CD4-positive, alpha-beta T cell treated with Interferon gamma for 1 hour (primary cell): ENCODE data around the gene CSN3.
"Not testable (repeated sequence)": the region's sequence is repeated elsewhere in the genome, so short reads cannot be mapped to it uniquely, and the experiment has no call there.

Source experiments
- DNase-seq: peaks from one replicate; pipeline ENCODE4 v3.0.0-alpha.2; 2020

CSN3 gene

DNA sequence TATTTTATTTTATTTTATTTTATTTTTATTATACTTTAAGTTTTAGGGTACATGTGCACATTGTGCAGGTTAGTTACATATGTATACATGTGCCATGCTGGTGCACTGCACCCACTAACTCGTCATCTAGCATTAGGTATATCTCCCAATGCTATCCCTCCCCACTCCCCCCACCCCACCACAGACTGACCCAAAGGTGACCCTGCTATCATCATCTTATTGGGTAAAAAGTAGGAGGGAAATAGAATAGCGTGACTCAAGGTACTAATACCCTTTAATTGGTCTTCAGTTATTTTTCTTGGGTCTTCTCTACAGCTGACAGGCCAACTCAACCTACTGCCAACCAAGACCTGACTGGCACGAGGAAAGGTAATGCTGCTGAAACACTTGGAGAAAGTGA lies at the start of gene CSN3:
CSN3 (plus strand) TSS at position 301 of the 400 bp plus-strand sequence. CDS start 2,223 bp downstream, outside the sequence.
- not testable (repeated sequence) for DNase-seq

- no peak for DNase-seq
These were observed 49.5 kb upstream of the CSN3 start for GRCh38 chr4:70192895-70193294.

DNA sequence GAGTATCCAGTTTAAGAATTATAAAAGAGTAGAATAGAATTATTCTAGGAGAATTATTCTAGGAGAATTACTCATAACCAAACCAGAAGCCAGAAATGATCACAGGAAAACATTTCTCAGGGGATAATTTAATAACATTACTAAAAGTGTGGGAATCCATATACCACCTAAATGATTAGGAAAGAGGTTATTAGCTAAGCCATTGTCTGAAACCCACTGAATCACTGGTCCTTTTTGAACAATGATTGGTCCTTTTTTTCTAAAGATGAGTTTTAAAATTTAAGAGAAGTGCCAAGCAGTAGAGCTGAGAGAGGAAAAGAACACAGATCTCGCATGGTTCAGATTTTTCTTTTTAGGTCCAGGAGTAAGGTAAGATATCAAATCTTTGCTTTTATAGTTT lies 47.0 kb upstream of the CSN3 start, which contains the start of gene ODAM:
ODAM (plus strand) TSS at position 301 of the 400 bp plus-strand sequence. CDS start 819 bp downstream, outside the sequence.
- no peak for DNase-seq

DNA sequence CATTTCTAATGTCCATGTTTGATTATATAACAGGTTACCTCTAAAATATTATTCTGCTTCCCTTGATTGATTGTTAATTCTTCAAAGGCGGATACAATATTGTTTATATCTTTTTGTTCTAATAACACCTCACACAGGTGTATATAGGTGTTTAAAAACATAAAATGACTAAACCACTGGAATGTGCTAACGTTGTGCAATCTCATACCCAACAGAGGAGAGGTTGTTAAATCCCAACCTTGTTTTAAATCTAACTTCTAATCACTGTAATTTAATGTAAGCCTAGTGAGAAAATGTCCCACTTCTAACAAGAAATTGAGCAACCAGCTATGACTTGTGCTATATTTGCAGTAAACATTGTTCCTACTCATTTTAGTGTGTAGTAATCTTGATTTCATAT lies 45.5 kb upstream of the CSN3 start:
- no peak for DNase-seq

GRCh38 chr4:70197842-70198241 lies 44.6 kb upstream of the CSN3 start:
- DNase-seq: no peak

- DNase-seq: no peak
These were observed 38.8 kb upstream of the CSN3 start for GRCh38 chr4:70203601-70204000.

GRCh38 chr4:70212752-70213151 lies 29.6 kb upstream of the CSN3 start:
- not testable (repeated sequence) for DNase-seq

DNA sequence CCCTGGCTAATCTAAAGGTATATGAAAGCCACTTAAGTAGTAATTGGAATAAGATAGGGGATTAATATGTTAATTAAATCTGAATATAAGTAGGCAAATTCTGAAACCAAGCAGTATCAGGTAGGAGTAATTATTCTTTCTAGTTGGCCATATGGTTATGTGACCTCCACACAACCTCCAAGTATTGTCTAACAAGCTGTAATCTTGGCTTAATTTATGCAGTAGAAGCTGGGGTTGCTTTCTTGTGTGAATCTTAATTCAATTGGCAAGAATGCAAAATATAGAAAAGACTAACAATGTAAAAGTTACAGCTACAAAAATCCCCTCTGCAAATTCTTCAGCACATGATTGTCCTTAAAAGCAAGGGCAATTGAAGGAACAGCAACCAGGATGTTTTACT lies 26.3 kb upstream of the CSN3 start:
- not testable (repeated sequence) for DNase-seq

DNA sequence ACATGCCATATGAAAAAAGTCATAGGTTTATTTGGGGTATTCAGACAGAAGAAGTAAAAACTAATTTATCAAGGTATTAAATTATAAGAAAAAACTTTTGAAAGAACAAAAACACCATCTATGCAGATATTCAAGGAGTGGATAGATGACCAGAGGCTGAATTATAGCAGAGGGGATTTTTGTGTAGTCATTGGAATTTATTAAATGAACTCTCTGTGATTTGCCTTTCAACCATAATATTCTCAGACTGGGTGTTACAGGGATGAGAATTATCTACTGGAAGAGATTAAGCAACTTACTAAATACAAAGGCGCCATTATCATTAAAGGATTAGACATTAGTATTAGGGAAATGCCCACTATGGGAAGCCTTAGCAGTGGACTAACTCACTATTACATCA lies 25.8 kb upstream of the CSN3 start:
- not testable (repeated sequence) for DNase-seq

GRCh38 chr4:70221389-70221788 lies 21.0 kb upstream of the CSN3 start:
- not testable (repeated sequence) for DNase-seq

GRCh38 chr4:70221818-70222217 lies 20.6 kb upstream of the CSN3 start:
- not testable (repeated sequence) for DNase-seq

DNA sequence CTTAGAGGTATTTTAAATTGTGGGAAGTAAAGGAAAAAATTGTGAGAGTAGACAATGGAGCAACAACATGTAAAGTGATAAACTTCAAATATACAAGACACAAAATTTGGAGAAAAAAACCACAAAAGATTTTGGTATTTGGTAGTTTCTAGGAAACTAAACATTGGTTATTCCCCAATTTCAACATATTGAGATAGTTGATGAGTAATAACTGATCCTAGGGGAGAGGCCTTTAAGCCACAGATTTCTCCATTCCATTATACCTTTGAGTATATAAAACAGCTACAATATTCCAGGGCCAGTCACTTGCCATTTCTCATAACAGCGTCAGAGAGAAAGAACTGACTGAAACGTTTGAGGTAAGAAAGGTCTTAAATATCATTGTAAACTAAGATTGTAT lies 16.6 kb upstream of the CSN3 start, which contains the start of gene FDCSP:
FDCSP (plus strand) TSS at position 301 of the 400 bp plus-strand sequence. CDS start 5,071 bp downstream, outside the sequence.
- no peak for DNase-seq

- no peak for DNase-seq
These were observed 6.3 kb upstream of the CSN3 start for GRCh38 chr4:70236125-70236524.

DNA sequence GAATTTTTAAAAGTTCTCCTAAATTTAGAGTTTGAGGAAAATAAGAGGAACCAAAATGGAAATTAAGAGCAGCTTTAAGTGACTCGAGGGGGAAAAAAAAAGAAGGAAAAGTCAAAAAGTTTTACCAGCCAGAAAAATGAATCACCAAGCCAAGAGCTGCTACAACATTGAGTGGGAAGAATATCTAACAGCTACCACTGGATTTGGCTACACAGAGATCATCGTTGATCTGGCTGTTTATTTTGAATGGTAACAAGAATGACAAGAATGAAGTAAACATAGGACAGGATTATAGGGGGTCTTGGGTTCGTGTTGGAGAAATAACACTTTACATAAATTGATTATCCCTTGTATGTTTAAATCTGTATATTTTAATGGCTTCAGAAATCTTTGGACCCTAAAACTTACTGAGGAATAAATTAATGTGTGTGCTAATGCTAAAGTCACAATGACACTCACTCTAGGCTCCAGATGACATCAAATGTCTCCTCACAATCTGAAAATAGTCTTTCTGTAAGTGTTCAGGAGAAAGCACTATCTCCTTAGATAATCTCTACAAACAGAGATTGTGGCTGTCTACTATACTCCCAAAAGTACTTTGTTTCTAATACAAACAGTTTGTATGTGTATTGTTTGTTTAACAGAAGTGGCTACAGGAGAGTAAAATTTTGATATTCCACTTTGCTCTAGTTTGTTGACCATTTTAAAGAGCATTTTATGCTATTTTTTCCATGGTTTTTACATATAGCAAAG lies 3.1 kb upstream of the CSN3 start:
- DNase-seq: no peak

- DNase-seq: no peak
These were observed 2.4 kb upstream of the CSN3 start for GRCh38 chr4:70239884-70240591.

DNA sequence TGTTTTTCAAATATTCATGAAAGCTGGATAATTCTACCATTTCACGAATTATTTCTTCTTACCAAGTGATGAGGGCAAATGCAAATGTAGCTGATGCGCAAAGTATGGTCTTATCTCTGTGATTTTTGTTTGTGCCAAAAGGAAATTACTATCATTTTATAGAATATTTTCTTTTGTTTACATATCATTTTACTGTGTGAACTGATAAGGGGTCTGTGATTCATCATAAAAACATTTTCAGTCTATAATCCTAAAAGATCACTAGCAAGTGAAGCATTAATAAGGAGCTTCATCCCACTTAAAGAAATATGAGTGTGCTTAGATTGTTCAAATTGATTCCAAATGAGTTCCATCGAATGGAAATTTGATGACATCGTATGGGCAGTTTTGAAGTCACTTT lies 694 bp downstream of the CSN3 start:
- no peak for DNase-seq

DNA sequence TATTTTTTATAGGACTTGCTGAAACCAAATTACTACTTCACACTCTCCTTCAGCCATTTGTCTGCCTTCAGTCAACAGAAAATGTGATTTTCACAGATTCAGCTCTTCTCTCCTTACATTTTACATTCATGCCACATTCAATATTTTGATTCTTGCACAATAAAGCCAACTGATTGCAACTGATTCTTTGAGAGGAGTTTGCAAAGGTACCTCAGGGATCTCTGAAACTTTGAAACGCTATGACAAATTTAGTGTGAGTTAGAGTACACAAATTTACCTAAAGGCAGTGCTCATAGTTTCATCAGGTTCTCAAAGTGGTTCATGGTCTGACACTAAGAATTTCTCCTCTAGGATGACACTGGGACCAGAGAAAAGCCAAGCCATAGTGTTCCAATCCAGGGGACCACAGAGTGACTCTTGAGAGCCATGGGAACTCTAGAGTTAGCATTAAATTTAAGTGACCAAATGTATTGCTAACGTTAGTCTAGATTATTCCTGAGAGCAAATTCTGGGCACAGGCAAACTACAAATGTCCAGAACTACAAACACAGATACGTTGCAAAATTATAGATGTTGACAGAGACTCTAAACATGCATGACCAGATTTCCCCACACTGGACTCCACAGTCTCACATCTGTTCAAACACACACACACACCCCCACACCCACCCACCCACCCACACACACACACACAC lies 9.0 kb downstream of the CSN3 start:
- no peak for DNase-seq

DNA sequence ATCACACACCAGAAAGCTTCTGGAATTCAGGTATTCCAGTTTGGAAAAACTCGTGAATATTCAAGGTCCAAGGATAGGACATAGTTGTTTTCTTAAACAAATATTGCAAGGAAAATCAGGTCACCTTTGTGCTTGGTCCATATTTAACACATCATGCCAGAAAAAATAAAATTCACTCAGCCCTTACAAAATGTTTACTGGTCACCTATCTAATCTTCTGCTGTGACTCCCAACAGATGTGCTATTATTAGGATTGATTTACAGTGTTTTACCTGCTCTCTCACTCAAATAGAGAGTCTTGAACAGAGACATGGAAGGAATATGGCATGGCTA lies 9.5 kb downstream of the CSN3 start:
- DNase-seq: no peak

GRCh38 chr4:70269674-70270073 lies 27.3 kb downstream of the CSN3 start:
- DNase-seq: no peak

DNA sequence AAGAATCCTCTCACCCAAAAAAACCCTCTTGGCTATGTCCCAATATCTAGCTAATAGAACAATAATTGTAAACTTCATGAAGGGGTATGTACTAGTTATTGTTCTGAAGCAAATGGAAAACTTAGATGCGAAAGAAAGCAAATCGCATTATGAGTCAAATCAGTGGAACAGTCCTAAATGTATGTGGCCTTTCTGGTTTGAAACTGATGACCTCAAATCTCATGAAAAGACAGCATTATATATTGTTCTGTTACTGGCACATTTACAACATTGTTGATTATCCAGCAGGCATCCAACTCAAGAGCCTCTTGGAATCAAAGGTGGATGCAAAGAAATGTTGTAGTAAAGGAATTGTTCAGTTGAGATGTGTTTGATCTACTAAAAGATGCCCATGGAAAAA lies 34.7 kb downstream of the CSN3 start:
- no peak for DNase-seq

DNA sequence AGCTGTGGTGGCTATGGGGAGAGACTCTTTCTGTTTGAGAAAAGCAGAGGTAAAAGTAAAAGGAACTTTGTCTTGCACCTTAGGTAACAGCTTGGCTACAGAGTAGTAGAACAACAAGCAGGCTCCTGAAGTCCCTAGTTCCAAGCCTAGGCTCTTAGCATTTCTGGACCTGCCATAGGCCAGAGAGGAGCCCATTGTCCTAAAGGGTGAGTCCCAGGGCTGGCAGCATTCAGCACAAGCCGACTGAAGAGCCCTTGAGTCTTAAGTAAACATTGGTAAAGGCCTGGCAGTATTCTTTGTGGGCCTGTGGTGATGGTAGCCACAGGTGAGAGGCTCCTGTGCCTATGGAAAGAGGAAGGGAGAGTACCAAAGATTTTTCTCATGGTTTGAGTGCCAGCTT lies 38.2 kb downstream of the CSN3 start:
- no peak for DNase-seq

- DNase-seq: no peak
These were observed 46.3 kb downstream of the CSN3 start for GRCh38 chr4:70288651-70289050.

DNA sequence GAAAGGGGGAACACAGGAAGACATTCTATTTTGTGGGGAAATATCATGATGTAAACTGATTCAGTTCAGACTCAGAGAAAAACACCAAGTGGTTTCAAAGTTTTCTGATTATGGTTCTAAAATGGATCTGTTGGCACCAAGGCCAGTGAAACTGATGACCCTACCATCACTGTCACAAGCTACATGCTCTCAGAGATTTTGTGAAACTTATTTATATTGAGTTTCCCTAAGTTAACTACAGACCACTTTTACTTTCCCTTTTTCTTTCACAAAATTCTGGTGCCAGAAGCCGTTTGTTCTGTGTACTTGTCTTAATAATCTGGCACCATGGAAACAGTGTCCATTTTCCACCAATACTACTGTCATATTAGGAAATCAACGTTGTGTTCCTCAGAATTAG lies 48.9 kb downstream of the CSN3 start:
- DNase-seq: no peak

DNA sequence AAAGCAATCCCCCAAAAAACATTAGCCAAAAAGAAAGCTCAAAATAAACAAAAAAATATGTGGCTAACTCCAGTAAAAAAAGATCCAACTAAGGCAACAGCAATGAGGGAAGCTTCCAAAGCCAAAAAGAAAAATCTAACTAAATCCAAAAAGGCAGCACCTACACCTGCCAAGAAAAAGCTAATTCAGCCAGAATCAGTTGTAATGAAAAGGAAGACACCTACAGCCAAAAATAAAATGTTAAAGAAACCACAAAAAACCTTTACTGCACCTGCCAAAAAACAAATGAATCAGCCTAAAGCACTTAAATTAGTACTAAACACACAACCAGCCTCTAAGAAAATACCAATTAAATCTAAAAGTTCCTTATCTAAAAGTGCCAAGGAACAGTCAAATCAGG lies 55.2 kb downstream of the CSN3 start:
- DNase-seq: no peak
